Renal cortex interstitium (tissue), 11 donors: Measurements from ENCODE around the gene FGF5. TPM values are rescaled to one million over a fixed set of nuclear protein-coding genes. Genes with fewer than 3 reads are reported as not detected.

Experiments
- DNase-seq, 11 donors: peaks; one replicate each; pipeline ENCODE4 v3.0.0-alpha.2; 2013; ENCODE audit warnings: low read depth in 9 of 11, low spot score in 4 of 11; ENCODE audit errors: extremely low read depth in 1 of 11
- polyA plus RNA-seq, 3 donors: library from polyadenylated mRNA; unstranded; fragments of 120-200 nt; gene quantifications; one replicate each; pipeline ENCODE4 v1.2.1, GENCODE V29; 2013; ENCODE audit not compliant: insufficient read length in 3 of 3

FGF5 gene
- polyA plus RNA-seq, 3 donors, result 0.05 to 0.10 TPM; not detected in 1

DNA sequence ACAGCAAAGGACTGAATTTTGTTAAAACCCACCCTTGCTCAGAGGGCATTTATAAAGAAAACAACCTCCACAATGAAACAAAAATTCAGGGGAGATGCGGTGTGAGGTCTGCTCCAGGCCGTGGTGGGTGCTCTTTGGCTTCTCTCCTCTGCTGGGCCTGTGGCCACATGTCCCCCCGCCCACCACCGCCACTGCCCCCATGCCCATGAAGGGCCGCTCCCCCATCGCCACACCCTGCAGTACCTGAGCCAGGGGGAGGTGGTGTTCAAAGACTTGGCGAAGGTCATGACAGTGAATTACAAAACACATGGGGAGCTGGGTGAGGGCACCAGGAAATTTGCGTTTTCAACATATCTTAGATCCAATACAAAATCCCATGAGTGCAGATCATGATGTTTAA, 54.9 kb downstream of the FGF5 start:
- DNase-seq, result no peak

DNA sequence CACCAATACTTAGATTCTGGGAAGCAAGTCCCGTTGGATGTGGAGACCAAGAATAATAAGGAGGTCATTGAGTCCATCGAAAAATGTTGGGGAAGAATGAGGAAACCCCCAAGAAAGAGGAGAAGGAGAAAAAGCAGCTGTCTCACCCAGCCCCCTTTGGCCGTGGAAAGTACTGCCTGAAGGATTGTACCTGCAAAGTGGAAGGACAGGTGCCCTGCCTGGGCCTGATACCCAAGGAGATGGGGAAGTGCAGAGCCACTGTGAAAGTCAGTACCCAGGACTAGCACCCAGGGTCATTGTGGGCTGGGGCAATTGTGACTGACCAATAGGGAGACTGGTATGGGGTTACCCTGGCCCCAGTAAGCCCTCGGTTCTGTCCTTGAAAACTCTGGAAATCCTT, 55.3 kb downstream of the FGF5 start:
- DNase-seq, result no peak

DNA sequence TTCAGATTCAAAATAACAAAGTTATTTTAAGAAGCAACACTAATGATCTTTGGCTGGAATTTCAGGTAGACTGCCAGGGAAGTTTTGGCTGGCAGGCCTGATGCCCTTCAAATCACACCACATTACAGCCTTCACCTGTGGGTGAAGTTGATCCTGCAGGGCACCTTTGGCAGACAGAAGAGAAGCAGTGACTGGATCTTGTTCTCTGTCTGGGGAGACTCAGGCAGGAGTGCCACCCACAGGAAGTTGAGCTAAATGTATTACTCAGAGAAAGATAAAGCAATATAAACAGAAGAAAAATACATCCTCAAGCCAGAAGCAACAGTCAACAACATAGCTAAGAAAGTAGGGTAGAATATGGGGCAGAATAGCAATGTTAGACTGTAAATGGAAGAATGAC, 56.3 kb downstream of the FGF5 start:
- DNase-seq, result no peak

DNA sequence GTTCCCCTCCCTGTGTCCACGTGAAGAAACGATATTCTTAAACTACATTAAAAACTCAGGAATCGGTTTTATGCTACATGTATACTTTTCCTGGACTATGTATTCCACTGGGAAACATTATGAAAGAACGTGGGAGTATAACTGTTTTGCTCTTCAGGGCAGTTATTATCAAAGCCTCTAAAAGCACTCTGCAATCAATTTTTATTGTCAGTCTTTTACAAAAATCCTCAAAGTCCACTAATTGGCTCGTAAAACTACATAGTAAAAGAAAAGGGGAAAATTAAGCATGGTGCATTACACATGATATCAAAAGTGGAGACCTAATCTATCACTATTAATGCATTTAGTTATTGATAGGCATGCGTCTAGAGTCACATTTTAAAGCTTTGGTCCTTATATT, 57.7 kb downstream of the FGF5 start:
- DNase-seq, result no peak

DNA sequence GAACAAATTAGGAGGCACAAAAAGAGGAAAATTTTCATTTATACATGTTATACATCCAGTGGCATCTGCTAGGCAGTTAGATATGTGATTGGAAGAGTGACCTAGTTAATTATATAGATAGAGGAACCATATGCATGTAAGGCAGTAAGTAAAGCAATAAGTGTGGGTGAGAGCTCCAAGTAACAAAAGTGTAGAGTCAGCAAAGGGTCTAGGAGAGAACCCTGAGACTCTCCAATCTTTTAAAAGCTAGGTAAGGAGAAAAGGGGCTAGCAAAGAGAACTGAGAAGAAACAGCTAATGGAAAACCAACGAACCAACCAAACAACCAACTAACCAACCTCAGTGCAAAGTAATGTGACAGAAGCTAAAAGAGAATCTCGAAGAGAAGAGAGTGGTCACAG, 65.2 kb downstream of the FGF5 start:
- DNase-seq, result no peak

DNA sequence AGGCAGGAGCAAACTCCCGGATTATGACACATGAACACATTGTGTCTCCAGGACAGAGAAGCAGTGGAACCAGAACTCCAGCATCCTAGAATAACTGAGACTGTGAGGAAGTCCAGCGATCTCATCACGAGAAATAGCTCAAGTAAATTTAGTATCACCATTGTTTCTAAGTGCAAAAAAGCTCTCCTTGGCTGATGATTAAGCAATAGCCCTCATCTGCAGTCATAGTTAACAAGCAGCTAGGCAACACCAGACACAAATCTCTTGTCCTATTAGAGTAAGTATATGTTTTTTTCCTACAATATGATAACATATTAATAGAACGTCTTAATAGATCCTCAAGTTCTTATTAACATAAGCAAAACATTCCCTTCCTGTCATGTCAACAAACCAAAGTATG, 66.7 kb downstream of the FGF5 start:
- no peak for DNase-seq

GRCh38 chr4:80334568-80334967, 68.1 kb downstream of the FGF5 start:
- DNase-seq, result no peak

- DNase-seq, result no peak
Observed at GRCh38 chr4:80335226-80335553, 68.7 kb downstream of the FGF5 start.

- DNase-seq, result peak; percentile 59 to 86 (median 78)
Observed at GRCh38 chr4:80335554-80336358, 69.3 kb downstream of the FGF5 start, which contains the start of gene CFAP299. Gene CFAP299 (plus strand): TSS chr4:80335730.

DNA sequence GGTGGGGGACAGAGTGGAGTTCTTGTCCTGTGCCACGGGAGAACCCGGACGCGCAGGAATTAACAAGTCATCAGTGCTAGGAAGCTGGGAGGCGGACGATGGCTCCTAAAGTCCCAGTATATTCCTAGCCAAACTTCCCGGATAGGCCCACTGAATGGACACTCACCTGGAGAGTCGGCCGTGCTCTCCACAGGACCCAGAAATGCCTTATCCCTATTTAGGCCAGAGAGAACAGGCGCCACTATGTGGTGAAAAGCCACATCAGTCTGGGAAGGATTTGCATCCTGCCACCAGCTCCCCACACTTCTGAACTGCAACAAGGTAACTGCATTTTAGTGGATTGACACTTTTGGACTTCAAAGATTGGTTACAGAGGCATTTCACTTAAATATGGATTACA, 70.1 kb downstream of the FGF5 start:
- DNase-seq, result peak in 5 of 11 donors; percentile 7 to 20 (median 14)

GRCh38 chr4:80340036-80340435, 73.6 kb downstream of the FGF5 start:
- no peak for DNase-seq

Other genes with a start within 250 kb of the FGF5 start
- 10 to 100 TPM; 58.7 to 77.7 (median 74.8) TPM for gene ANTXR2, start 193.4 kb upstream of the FGF5 start, polyA plus RNA-seq
- gene PRDM8, start 69.2 kb upstream of the FGF5 start, polyA plus RNA-seq, result 1 to 10 TPM; 1.7 to 2.6 (median 1.9) TPM
- 1 to 10 TPM in 1 of 3 donors, under 1 TPM in 2; 0.45 to 1.2 (median 0.49) TPM for gene CFAP299, start 69.1 kb downstream of the FGF5 start, polyA plus RNA-seq